RWPE1 (cell line): ENCODE data around the gene HNRNPM.

ENCODE experiments used
- CTCF ChIA-PET: fragments of 350-600 bp; sonication (Branson Sonifier 250); formaldehyde crosslinking; extraction: SDS; loops from one replicate; lab custom pipeline; 2021; lab: Yijun Ruan, JAX
- POLR2A ChIA-PET: fragments of 400-600 bp; formaldehyde crosslinking; extraction: SDS; loops from one replicate; lab custom pipeline; 2020; ENCODE audit warnings: antibody characterized with exemption; ENCODE audit not compliant: low non-redundant PET; lab: Yijun Ruan, JAX
- DNase-seq: peaks from one replicate; pipeline ENCODE4 v3.0.0; 2012; ENCODE audit warnings: low spot score
- H3K27ac ChIP-seq: fragments of 450-650 bp; 2 replicates; pipeline ENCODE4 v1.5.1; 2017
- TF ChIP-seq, protein P1 (sequence below): fragments of 450-650 bp; conservative IDR thresholded peaks from 2 replicates; pipeline ENCODE4 v1.5.1; 2017; ENCODE audit warnings: low read depth, mild to moderate bottlenecking

HNRNPM gene

GRCh38 chr19:8517551-8518442 is 73.0 kb downstream of the HNRNPM start:
- TF ChIP-seq, protein P1, sequence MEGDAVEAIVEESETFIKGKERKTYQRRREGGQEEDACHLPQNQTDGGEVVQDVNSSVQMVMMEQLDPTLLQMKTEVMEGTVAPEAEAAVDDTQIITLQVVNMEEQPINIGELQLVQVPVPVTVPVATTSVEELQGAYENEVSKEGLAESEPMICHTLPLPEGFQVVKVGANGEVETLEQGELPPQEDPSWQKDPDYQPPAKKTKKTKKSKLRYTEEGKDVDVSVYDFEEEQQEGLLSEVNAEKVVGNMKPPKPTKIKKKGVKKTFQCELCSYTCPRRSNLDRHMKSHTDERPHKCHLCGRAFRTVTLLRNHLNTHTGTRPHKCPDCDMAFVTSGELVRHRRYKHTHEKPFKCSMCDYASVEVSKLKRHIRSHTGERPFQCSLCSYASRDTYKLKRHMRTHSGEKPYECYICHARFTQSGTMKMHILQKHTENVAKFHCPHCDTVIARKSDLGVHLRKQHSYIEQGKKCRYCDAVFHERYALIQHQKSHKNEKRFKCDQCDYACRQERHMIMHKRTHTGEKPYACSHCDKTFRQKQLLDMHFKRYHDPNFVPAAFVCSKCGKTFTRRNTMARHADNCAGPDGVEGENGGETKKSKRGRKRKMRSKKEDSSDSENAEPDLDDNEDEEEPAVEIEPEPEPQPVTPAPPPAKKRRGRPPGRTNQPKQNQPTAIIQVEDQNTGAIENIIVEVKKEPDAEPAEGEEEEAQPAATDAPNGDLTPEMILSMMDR: no peak
- DNase-seq: no peak
- ChIA-PET CTCF (no interaction called here), POLR2A (no interaction called here)
- H3K27ac ChIP-seq: peak overlapping the region; percentile 9; the same call in 1 of the 2 replicates

DNA sequence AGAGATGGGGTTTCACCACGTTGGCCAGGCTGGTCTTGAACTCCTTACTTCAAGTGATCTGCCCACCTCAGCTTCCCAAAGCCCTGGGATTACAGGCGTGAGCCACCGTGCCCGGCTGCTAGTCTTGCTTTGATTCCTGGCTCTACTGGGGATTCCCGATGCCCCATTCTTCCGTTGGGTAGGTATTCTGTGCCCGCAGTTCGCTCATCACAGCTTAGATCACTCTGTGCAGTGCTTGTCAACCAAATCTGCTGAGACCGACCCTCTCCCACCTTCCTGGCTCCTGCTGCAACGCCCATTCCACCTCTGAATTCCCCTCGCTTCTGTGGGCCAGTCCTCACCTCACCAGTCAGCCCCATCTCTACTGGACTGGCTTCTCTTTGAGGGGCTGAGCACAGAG is 73.8 kb downstream of the HNRNPM start:
- DNase-seq: no peak
- no peak overlapping the region for H3K27ac ChIP-seq
- TF ChIP-seq, protein P1: no peak
- CTCF ChIA-PET: no interaction called here
- POLR2A ChIA-PET: no interaction called here

DNA sequence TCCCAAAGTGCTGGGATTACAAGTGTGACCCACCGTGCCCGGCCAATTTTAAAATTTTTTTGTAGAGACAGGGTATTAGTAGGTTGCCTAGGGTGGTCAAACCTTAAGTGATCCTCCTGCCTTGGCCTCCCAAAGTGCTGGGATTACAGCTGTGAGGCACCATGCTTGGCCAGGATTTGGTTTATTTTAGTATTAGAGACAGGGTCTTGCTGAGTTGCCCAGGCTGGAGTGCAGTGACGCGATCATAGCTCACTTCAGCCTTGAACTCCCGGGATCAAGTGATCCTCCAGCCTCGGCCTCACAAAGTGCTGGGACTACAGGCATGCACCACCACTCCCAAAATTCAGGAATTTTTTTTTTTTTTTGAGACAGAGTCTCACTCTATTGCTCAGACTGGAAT is 74.6 kb downstream of the HNRNPM start:
- DNase-seq: no peak
- CTCF ChIA-PET: no interaction called here
- TF ChIP-seq, protein P1: no peak
- no peak overlapping the region for H3K27ac ChIP-seq
- POLR2A ChIA-PET: no interaction called here

DNA sequence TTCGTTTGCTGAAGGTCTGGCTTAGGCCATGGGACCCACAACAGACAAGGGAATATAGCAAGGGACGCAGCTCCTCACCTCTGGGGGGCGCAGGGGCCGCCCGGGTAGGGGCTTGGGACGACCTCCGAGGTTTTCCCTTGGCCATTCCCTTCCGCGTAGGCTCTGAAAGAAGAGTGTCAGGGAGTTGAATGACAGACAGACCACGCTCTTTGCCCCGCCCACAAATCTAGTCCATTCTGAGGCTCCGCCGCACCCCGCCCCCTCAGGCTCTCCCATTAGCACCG is 80.6 kb downstream of the HNRNPM start:
- POLR2A ChIA-PET: interaction anchor here (0.6 to 1.7 kb wide), 2 partner anchors 8 to 11 kb away, joined by 3 to 4 read pairs; partner anchors contain the start of gene ZNF414
- TF ChIP-seq, protein P1: no peak
- DNase-seq: no peak
- H3K27ac ChIP-seq: peak overlapping the region; percentile 86
- CTCF ChIA-PET: interaction anchor here (0.6 kb wide), 1 partner anchor 107 kb away, joined by 4 read pairs; no protein-coding TSS in a partner anchor

- peak; percentile 77 for DNase-seq
- POLR2A ChIA-PET: no interaction called here
- CTCF ChIA-PET: interaction anchor here (1.0 kb wide), 2 partner anchors 52 to 54 kb away, joined by 3 to 4 read pairs; no protein-coding TSS in a partner anchor
Observed at GRCh38 chr19:8526345-8527091, 81.7 kb downstream of the HNRNPM start.

DNA sequence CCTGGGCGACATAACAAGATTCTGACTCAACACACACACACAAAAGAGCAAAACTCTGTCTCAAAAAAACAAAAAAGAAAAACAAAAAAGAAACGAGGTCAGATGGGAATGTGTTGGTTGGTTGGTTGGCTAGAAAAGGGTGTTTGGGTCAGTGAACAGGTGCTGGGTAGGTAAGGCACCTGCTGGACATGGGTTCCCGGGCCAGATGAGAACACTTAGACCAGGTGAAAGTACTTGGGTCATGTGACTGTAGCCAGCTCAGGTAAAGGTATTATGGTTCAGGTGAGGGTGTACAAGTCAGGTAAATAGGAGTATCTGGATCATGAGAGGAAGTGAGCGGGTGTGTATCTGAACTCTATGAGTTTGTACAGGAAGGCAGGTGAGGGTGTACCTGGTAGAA is 83.7 kb downstream of the HNRNPM start:
- DNase-seq: no peak
- no peak overlapping the region for H3K27ac ChIP-seq
- CTCF ChIA-PET: no interaction called here
- POLR2A ChIA-PET: no interaction called here
- TF ChIP-seq, protein P1: no peak

More at GRCh38 chr19:8526345-8527091, 81.7 kb downstream of the HNRNPM start:
- TF ChIP-seq, protein P1: no peak
- H3K27ac ChIP-seq: peak overlapping the region; percentile 86
